ENCODE measurements around the gene NARF. TPM values are rescaled to one million over a fixed set of nuclear protein-coding genes. Genes with fewer than 3 reads are reported as not detected.

NARF gene
- total RNA-seq, 2 experiments from 2014 or later, result 71.5 to 78.9 TPM

Other genes with a start within 250 kb of the NARF start
- 10 to 100 TPM; 69.8 to 73.0 TPM for gene CCDC57, start 245.9 kb upstream of the NARF start, total RNA-seq
- gene SLC16A3, start 229.7 kb upstream of the NARF start, total RNA-seq, result 100 to 1,000 TPM; 115 to 130 TPM
- gene CSNK1D, start 185.0 kb upstream of the NARF start, total RNA-seq, result 100 to 1,000 TPM; 128 to 129 TPM
- 100 to 1,000 TPM; 284 to 295 TPM for gene CD7, start 141.1 kb upstream of the NARF start, total RNA-seq
- gene SECTM1, start 125.0 kb upstream of the NARF start, total RNA-seq, result under 1 TPM; 0.80 to 0.84 TPM
- not detected for gene TEX19, start 99.5 kb upstream of the NARF start, total RNA-seq
- not detected for gene UTS2R, start 87.0 kb upstream of the NARF start, total RNA-seq
- gene HEXD, start 40.4 kb upstream of the NARF start, total RNA-seq, result 10 to 100 TPM; 24.4 to 25.0 TPM
- 10 to 100 TPM; 27.5 to 29.2 TPM for gene OGFOD3, start 40.2 kb upstream of the NARF start, total RNA-seq
- 100 to 1,000 TPM; 197 to 201 TPM for gene CYBC1, start 8.0 kb upstream of the NARF start, total RNA-seq
- 10 to 100 TPM; 73.1 to 74.9 TPM for gene FOXK2, start 61.0 kb downstream of the NARF start, total RNA-seq
- 10 to 100 TPM; 57.0 to 57.9 TPM for gene WDR45B, start 189.7 kb downstream of the NARF start, total RNA-seq
- gene RAB40B, start 240.0 kb downstream of the NARF start, total RNA-seq, result 1 to 10 TPM; 1.7 to 2.4 TPM